Ovary (tissue), 9 donors: ENCODE measurements around the gene TFAM. TPM values are rescaled to one million over a fixed set of nuclear protein-coding genes. Genes with fewer than 3 reads are reported as not detected.

Source experiments
- DNase-seq, 5 donors: peaks; one replicate each; pipeline ENCODE4 v3.0.0-alpha.2; 2019 to 2020
- H3K27ac ChIP-seq, 2 donors: fragments of 200-600 bp; one replicate each; pipeline versions ENCODE4 v1.5.1 to v1.8.0; 2019 to 2022
- H3K27me3 ChIP-seq: fragments of 200-600 bp; one replicate; pipeline ENCODE4 v1.8.0; 2022
- H3K36me3 ChIP-seq: fragments of 200-600 bp; sonication (generic); one replicate; pipeline ENCODE4 v1.5.1; 2019
- H3K4me1 ChIP-seq: one replicate; pipeline ENCODE4 v1.8.1; 2013; ENCODE audit warnings: mild to moderate bottlenecking, moderate library complexity; ENCODE audit not compliant: insufficient read depth
- H3K4me3 ChIP-seq: fragments of 200-600 bp; sonication (generic); one replicate; pipeline ENCODE4 v1.5.1; 2017
- H3K9me3 ChIP-seq, 2 donors: fragments of 200-600 bp in 1 of 2; sonication (generic) in 1 of 2; one replicate each; pipeline versions ENCODE4 v1.5.1 to v1.8.1; 2013 to 2019; ENCODE audit warnings: mild to moderate bottlenecking in 1 of 2, moderate library complexity in 1 of 2
- EP300 ChIP-seq: sonication (generic); formaldehyde crosslinking; IDR thresholded peaks from one replicate; pipeline ENCODE4 v1.6.1; 2017; ENCODE audit warnings: antibody characterized with exemption
- POLR2A ChIP-seq: fragments of 450-650 bp; IDR thresholded peaks from one replicate; pipeline ENCODE4 v1.6.1; 2017; ENCODE audit warnings: antibody characterized with exemption, mild to moderate bottlenecking, moderate library complexity
- WGBS, 3 donors: extraction: QIAGEN DNeasy Blood & Tissue Kit in 1 of 3; methylation state at CpG; one replicate each; pipeline versions ENCODE4 v1.1.5 to v1.1.7; 2013 to 2017; 5-methylcytosine and 5-hydroxymethylcytosine counted together
- intact Hi-C, 4 donors: fragments of 100-400 bp; cut with DNase I; formaldehyde crosslinking; loops; one replicate each; pipeline versions ENCODE4 v1.11.0 to v1.15.1; 2022 to 2023
- polyA plus RNA-seq, 2 donors: library from polyadenylated mRNA; stranded (reverse); fragments of 200-250 nt in 1 of 2; fragments of 350-450 nt in 1 of 2; fragmentation: Illumina TruSeq in 1 of 2; extraction: RNeasy Lipid Tissue Mini Kit (QIAGEN cat#74804) in 1 of 2; gene quantifications; one replicate each; pipeline ENCODE4 v1.2.3, GENCODE V29; 2013 to 2014
- total RNA-seq, 7 donors: library from RNA; depleted of rRNA in 2 of 7; stranded (reverse); fragments of >200 nt in 2 of 7; fragmentation: NEBNext Ultra II Directional in 3 of 7; extraction: Animal tissue kit (Norgen Biotek cat#: 25700) in 3 of 7; gene quantifications; one replicate each; pipeline versions ENCODE4 v1.1.0 to v1.2.4, GENCODE V29; 2016 to 2023
- TF ChIP-seq, protein P1 (sequence below), 3 donors: fragments of 450-650 bp in 2 of 3; fragments of 200-600 bp in 1 of 3; IDR thresholded peaks; one replicate each; pipeline versions ENCODE4 v1.5.1 to v1.8.0; 2016 to 2022; ENCODE audit warnings: antibody characterized with exemption in 3 of 3, mild to moderate bottlenecking in 1 of 3
- donor health status: DM: no; HTN: no; CAD: no; lungs with moderate emphysema.
- donor health status: DM: no; HTN: no; CAD: no.
- donor health status: Bipolar disorder and iron deficiency.
- donor health status: DM: yes; HTN: yes; CAD: no.
- donor health status: DM: no; HTN: no; CAD: no.
- donor health status: DM: yes; HTN: yes; CAD: no.

The TFAM gene
- total and polyA plus RNA-seq, 9 donors = 12.0 to 46.6 (median 33.4) TPM

DNA sequence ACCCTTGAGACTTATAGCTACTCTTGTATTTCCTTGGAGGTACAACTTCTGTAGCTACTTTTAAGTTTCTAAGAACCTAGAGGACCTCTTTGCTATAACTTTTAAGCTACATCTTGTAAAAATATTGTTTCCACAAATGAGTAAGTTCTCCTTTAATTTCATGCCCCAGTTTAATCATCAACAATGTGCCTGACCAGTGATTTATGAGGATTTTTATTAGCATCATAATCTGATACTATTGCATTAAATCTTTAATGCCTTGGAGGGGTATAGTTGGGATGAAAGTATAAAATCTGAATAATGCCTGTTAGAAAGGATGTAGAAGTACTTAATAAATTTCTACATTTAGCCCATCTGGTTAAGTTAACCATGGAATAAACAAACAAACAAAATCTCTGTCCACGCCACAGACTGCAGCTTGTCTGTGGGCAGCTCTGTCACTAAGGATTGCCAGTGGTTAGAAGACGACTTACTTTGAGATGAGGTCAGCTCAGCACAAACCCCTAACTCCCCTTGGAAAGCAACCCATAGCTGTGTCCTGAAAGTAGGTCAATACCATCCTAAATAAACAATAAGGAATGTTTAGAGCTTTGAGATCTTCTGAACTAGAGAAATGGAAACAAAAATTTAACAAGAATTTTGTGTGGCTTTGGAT, 32.1 kb upstream of the TFAM start:
- no peak overlapping the region for H3K27ac ChIP-seq
- WGBS, 3 donors = 64 to 69% (median 66%) methylated on average over 2 of the region's 2 CpGs
- intact Hi-C loops = no loop called here
- no peak for DNase-seq
- no peaks in the 10 kb centered on the region for H3K36me3 ChIP-seq
- TF ChIP-seq EP300 = no peak
- TF ChIP-seq, protein P1, sequence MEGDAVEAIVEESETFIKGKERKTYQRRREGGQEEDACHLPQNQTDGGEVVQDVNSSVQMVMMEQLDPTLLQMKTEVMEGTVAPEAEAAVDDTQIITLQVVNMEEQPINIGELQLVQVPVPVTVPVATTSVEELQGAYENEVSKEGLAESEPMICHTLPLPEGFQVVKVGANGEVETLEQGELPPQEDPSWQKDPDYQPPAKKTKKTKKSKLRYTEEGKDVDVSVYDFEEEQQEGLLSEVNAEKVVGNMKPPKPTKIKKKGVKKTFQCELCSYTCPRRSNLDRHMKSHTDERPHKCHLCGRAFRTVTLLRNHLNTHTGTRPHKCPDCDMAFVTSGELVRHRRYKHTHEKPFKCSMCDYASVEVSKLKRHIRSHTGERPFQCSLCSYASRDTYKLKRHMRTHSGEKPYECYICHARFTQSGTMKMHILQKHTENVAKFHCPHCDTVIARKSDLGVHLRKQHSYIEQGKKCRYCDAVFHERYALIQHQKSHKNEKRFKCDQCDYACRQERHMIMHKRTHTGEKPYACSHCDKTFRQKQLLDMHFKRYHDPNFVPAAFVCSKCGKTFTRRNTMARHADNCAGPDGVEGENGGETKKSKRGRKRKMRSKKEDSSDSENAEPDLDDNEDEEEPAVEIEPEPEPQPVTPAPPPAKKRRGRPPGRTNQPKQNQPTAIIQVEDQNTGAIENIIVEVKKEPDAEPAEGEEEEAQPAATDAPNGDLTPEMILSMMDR (IDR thresholded peaks at IDR 0.05) = no peak
- TF ChIP-seq POLR2A = no peak
- no peak overlapping the region for H3K4me3 ChIP-seq
- H3K27me3 ChIP-seq = no peaks in the 10 kb centered on the region
- no peaks in the 10 kb centered on the region for H3K9me3 ChIP-seq
- H3K4me1 ChIP-seq = no peaks in the 10 kb centered on the region

GRCh38 chr10:58356756-58357155, 28.5 kb upstream of the TFAM start:
- Histone ChIP-seq H3K36me3 (no peaks in the 10 kb centered on the region), H3K27ac (no peak overlapping the region), H3K27me3 (no peaks in the 10 kb centered on the region), H3K4me3 (no peak overlapping the region), H3K9me3 (no peaks in the 10 kb centered on the region), H3K4me1 (no peaks in the 10 kb centered on the region)
- intact Hi-C loops = no loop called here
- 53 to 55% (median 53%) methylated on average over 2 of the region's 2 CpGs for WGBS, 3 donors
- TF ChIP-seq, protein P1 (IDR thresholded peaks at IDR 0.05) = no peak
- no peak for TF ChIP-seq EP300
- TF ChIP-seq POLR2A = no peak
- DNase-seq = no peak

DNA sequence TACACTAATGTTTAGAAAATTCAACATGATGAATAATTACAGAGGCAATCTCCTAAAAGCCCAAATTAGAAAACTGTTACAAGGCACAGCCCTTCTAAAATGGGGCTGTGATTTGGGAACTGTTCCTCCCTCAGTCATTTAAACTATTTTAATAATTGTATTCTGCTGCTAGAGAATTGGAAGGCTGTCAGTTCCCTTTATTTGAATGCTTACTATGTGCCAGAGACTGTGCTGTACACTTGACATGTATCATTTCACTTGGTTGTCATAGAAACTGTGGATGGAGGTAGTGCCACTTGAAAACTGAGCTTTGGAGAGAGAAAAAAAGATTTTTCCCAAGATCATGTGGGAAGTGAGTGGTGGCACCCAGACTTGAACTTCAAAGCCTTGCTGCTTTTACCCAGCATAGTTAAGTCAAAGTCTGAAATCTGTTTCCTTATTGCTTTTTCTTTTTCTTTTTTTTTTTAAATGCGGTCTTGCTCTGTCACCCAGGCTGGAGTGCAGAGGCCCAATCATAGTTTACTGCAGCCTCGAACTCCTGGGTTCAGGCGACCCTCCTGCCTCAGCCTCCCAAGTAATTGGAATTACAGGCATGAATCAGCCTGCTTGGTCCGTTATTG, 26.8 kb upstream of the TFAM start:
- Histone ChIP-seq H3K27me3 (no peaks in the 10 kb centered on the region), H3K36me3 (no peaks in the 10 kb centered on the region), H3K9me3 (no peaks in the 10 kb centered on the region), H3K27ac (no peak overlapping the region), H3K4me1 (no peaks in the 10 kb centered on the region), H3K4me3 (no peak overlapping the region)
- no peak for DNase-seq
- 95 to 97% (median 96%) methylated on average over 4 of the region's 4 CpGs for WGBS, 3 donors
- TF ChIP-seq, protein P1 (IDR thresholded peaks at IDR 0.05) = no peak
- no peak for TF ChIP-seq EP300
- no peak for TF ChIP-seq POLR2A
- intact Hi-C loops = no loop called here

- no peaks in the 10 kb centered on the region for H3K4me1 ChIP-seq
Measured at GRCh38 chr10:58358947-58359346, 26.3 kb upstream of the TFAM start.

More at GRCh38 chr10:58358947-58359346, 26.3 kb upstream of the TFAM start:
- no peak overlapping the region for H3K4me3 ChIP-seq
- no peak for TF ChIP-seq EP300
- TF ChIP-seq, protein P1 (IDR thresholded peaks at IDR 0.05) = no peak
- no peak for TF ChIP-seq POLR2A
- DNase-seq = no peak
- H3K27ac ChIP-seq = no peak overlapping the region
- H3K27me3 ChIP-seq = no peaks in the 10 kb centered on the region
- no peaks in the 10 kb centered on the region for H3K9me3 ChIP-seq
- intact Hi-C loops = no loop called here
- H3K36me3 ChIP-seq = no peaks in the 10 kb centered on the region
- WGBS, 3 donors = 88 to 100% (median 100%) methylated on average over 1 of the region's 1 CpG
